GM11168 (cell line): ENCODE data around the gene CNBD2.
"Not testable (repeated sequence)": the region's sequence is repeated elsewhere in the genome, so short reads cannot be mapped to it uniquely, and the experiment has no call there.

Experiments used
- in situ Hi-C: fragments of 300-500 bp; cut with MboI; formaldehyde crosslinking; loops from one replicate; pipeline ENCODE4 v1.12.0; 2022; ENCODE audit warnings: low sequenced_read_pairs; ENCODE audit not compliant: unreplicated experiment

Gene CNBD2

GRCh38 chr20:36015806-36016403, 47.5 kb downstream of the CNBD2 start:
- in situ Hi-C loops, result no loop called here

DNA sequence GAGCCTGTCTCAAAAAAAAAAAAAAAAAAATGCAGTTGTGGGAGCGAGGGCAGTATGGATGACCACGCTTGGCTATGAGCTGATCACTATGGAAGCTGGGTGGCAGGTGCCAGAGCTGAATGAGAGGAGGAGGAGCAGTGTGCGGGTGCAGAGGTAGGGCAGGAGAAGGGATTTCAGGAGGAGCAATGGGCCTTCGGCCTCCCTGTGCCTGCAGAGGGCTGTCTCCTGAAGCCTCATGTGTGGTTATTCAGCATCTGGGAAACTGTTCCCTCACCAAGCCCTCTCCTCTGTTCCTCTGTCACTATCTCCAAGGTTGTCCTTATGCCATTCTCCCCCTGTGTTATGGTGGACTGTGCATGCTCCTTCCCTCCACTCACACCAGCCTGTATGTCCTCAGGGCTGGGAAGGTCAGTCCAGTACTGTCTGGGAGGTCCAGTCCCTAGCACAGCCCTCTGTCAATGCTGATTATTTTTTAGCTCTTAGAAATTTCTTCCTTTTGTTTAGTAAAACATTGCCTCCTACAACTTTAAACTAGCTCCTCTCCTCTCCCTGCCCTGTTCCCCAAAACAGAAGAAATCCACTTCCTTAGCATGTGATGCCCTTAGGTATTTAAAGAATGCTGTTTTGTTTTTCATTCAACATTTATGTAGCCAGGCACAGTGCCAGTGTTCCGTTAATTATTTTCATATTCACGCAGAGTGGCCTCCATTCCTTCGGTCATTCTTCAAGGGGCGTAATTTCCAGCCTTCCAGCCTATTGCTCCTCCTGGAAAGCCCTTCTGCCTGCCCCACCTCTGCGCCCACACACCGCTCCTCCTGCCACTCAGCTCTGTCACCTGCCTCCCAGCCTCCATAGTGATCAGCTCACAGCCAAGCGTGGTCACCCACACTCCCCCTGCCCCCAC, 48.9 kb downstream of the CNBD2 start:
- in situ Hi-C loops, result no loop called here

DNA sequence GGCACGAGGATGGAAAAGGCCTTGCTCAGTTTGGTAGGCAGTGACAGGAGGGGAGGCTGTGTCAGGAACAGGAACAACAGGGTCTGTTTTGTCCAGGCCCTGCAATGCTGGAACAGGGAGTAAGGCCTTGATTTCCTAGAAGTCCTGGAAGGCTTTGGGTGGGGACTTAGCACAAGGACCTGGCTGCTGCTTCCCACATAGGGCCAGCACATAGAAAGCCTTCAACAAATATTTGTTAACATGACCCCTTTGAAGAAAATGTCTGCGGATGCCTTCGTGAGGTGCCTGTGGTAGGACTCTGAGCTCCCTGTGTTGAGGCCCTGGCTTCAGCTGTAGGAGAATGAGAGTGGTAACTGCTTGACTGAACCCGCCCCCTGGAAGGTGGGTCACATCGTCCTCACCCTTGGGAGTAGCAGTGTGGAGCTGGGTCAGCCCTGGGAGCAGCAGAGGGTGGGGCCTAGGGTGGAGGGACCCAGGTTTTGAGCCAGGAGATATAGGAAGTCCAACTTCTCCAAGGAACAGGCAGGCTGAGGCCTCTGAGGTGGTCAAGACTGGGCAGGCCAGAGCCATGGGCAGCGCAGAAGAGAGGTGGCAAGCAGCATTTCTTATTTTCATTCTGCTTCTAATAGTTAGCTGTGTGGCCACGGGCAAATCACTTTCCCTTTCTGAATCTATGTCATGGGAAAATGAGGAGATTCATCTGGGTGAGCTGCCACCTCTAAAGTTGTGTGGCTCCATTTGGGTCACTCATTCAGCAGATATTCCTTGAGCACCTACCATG, 50.0 kb downstream of the CNBD2 start:
- in situ Hi-C loops, result no loop called here

DNA sequence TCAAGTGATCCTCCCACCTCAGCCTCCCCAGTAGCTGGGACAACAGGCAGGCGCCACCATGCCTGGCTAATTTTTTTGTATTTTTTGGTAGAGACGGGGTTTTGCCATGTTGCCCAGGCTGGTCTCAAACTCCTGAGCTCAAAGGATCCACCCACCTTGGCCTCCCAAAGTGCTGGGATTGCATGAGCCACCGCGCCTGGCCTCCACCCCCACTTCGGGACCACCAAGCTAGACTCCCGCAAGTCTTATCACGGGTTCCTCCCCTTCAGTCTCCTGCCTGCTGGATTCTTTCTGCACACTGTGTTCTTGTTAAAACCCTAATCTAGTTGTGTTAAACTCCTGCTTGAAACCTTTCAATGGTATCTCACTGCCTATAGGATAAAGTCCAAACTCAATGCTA, 57.7 kb downstream of the CNBD2 start:
- in situ Hi-C loops, result not testable (repeated sequence)

DNA sequence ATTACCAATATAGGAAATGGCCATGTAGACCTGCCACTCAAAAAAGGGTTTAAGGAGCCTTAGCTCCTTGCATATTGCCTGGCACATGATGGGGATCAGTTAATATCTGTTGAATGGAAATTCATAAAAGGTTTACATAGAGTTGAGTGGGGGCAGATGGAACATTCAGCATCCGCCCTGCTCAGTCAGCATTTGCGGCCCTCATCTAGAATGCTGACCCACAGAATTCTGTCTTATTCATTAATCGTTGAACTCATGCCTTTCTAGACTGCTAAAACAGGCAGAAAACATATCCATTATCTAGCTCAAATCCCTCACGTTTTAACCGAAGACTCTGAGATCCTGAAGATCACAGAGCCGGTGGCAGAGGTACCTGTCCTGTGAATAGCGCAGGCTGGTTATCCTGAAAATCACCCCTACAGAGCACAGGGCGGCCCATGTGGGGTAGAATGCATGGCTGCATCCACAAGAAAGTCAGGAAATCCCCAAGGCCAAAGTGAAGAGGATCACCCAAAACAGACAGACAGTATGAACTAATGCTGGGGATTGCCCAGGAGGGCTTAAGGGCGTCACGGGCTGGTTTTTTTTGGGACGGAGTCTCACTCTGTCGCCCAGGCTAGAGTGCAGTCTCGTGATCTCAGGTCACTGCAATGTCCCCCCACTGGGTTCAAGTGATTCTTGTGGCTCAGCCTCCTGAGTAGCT, 59.9 kb downstream of the CNBD2 start:
- in situ Hi-C loops, result no loop called here

GRCh38 chr20:36030149-36030548, 61.8 kb downstream of the CNBD2 start:
- in situ Hi-C loops, result no loop called here

DNA sequence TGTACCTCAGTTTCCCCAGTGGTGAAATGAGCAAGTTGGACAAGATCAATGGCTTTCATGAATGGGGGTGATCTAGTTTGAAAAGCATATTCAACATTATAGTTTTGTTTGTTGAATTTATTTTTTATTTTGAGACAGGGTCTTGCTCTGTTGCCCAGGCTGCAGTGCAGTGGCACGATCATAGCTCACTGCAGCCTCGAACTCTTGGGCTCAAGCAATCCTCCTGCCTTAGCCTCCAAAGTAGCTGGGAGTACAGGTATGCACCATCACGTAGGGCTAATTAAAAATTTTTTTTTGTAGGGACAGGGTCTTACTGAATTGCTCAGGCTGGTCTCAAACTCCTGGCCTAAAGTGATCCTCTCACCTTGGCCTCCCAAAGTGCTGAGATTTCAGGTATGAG, 63.4 kb downstream of the CNBD2 start:
- in situ Hi-C loops, result no loop called here

DNA sequence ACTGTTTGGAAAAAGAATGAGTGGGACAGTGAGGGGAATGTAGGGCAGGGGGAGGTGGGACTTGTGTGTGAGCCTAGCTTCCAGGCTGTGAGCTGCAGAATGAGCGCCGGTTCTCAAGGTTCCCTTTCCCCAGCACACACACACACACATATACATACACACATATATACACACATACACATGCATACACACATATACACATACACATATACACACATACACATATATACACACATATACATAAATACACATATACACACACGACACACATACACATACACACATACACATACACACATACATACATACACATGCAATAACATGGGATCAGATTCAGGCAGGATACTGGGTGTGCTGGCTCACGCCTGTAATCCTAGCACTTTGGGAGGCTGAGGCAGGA, 66.5 kb downstream of the CNBD2 start:
- in situ Hi-C loops, result no loop called here

DNA sequence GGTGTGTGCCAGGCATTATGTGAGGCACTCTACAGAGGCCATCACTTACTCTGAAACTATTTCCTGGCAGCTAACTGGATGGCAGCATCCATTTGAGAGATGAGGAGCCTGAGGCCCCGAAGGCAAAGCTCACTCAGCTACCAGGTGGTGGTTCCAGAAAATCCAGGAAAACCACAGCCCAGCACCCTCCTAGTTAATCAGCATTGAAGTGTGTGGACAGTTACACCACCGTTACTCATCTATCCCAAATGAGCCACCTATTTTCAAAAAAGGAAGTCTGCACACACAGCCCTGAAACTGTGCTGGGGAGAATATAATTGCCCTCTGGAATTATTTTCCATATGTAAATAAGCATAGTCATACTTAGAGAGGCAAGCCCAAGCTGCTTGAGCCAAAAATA, 67.4 kb downstream of the CNBD2 start:
- in situ Hi-C loops, result no loop called here

DNA sequence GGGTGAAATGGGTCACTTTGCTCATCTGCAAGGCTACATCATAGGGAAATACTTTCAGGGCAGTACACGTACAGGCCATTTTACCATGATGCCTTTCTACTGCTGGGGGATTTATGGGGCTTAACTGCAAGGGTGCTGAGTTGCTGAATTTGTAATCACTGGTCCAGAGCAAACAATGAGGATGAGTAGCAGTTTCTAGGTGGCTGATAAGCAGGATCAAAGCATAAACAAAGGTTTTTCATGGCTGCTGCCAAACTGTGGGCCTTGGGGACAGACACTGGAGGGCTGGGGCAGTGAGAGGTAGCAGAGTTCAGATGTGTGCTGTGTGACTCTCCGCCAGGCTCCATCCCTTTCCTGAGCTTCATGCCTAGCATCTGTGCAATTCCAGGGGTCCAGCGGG, 68.3 kb downstream of the CNBD2 start:
- in situ Hi-C loops, result no loop called here

DNA sequence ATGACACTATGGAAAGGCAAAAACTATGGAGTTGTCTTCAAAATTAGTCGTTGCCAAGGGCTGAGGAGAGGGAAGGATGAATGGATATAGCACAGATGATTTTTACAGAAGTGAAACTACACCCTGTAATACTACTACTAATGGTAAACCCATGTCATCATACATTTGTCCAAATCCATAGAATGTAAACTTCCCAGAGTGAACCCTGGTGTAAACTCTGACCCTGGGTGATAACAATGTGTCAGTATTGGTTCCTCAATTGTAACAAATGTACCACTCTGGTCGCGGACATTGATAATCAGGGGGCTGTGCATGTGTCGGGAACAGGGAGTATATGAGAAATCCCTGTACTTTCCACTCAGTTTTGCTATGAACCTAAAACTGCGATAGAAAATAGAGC, 72.2 kb downstream of the CNBD2 start:
- in situ Hi-C loops, result no loop called here

DNA sequence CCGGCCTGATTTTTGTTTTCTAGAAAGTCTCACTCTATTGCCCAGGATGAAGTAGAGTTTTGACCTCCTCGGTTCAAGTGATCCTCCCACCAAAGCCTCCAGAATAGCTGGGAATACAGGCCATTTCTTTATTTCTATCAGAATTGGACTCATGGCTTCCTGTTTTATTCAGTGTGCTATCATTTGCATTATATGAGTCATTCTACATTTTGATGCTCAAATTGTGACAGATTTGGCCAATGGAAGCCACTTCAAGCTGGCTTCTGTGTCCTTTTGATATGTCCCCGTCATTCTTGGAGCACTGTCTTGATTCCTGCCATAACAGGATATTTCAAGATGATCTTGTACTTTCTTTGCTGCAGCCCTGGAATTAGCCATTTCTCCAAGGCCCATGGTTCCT, 75.1 kb downstream of the CNBD2 start:
- in situ Hi-C loops, result no loop called here

DNA sequence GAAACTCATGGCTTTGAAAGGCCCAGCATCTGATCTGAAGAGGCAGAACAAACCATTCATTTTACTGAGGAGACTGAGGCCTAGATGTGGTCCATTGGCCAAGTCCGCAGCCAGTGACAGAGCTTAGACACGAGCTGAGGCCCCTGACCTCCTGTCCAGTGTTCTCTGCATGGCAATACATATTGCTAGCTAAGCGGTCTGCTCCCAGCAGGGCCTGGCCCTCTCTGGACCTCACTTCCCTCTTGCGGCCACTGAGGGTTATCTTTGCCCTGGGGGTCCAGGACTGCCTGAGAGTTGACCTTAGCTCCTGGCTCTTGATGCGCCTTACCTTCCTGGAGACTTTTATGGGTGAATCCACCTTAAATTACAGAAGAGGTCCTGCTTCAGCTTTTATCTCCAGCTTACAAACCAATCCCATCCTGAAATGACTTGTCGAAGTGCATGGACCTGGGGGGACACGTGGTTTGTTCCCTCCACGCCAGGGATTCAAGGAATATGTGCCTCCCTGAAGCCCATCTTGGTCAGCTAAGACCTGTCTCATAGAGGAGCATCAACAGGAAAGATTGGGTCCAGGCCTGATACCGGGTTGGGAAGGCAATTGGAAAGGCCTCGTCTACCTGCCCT, 75.6 kb downstream of the CNBD2 start:
- in situ Hi-C loops, result no loop called here

GRCh38 chr20:36045373-36045714, 77.0 kb downstream of the CNBD2 start:
- in situ Hi-C loops, result no loop called here

- in situ Hi-C loops, result not testable (repeated sequence)
Measured at GRCh38 chr20:36046073-36046798, 77.8 kb downstream of the CNBD2 start.

DNA sequence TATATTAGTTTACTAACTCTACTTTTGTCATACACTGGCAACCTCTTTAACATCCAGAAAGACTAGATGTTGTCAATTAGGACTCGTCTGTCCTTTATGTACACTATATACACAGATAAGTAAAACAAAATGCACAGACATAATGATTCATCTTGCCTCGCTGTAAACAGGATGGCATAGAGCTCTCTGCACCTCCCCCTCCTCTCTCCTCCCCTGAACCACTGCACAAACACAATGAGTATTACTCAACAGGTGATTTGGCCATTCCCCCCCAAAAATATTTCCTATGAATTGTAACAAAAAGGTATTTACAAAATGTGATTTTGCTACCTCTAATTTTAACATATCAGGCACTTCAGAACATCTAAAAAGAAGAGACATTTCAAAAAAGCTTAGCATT, 81.0 kb downstream of the CNBD2 start:
- in situ Hi-C loops, result not testable (repeated sequence)

DNA sequence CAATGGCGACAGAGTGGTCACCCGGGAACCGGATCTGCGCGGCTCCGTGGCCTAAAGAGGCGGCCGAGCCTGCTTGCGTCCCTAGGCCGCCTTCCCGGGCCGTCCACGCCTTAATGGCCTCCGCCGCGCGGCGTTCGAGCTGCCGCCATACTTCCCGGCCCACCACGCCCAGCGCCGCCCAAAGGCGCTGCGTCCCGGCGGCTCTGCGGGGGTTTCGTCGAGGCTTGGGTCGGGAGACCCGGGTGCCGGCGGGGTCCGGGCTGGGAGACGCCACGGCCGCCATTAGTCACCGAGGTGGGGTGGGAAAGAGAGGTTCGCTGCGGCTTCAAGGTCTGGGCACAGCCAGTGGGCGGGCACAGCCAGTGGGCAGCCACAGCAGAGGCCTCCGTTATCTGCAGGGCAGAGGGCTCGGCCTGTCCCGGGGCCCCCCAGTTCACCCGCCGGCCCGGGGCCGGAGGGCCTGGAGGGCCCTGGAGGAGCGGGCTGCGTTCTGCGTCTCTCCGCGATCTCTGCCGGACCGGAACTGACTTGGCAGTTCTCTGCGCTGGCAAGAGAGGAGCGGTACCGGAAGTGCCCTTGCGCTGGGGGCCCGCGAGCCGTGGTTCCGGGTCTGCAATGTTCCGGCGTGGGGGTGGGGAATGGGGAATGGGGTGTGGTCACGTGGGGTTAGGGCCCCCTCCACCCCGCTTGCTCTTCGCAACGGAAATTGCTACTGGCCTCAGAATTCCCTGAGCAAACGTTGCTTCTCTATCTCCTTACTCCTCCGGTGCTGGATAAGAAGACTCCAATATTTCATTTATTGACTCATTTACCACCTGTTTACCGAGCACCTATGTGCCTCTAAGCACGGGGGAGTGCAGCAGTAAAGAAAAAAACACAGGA, 82.3 kb downstream of the CNBD2 start:
- in situ Hi-C loops, result no loop called here

- in situ Hi-C loops, result no loop called here
Measured at GRCh38 chr20:36051318-36052116, 83.1 kb downstream of the CNBD2 start.
